GM19324 (cell line): ENCODE data around the gene KLHDC8B.

Source experiments
- ATAC-seq: cut with Tn5 transposase; IDR thresholded peaks from one replicate; pipeline ENCODE4 v1.9.1; 2021; ENCODE audit warnings: mild to moderate bottlenecking, moderate library complexity; ENCODE audit not compliant: unreplicated experiment, low FRiP score

The KLHDC8B gene

DNA sequence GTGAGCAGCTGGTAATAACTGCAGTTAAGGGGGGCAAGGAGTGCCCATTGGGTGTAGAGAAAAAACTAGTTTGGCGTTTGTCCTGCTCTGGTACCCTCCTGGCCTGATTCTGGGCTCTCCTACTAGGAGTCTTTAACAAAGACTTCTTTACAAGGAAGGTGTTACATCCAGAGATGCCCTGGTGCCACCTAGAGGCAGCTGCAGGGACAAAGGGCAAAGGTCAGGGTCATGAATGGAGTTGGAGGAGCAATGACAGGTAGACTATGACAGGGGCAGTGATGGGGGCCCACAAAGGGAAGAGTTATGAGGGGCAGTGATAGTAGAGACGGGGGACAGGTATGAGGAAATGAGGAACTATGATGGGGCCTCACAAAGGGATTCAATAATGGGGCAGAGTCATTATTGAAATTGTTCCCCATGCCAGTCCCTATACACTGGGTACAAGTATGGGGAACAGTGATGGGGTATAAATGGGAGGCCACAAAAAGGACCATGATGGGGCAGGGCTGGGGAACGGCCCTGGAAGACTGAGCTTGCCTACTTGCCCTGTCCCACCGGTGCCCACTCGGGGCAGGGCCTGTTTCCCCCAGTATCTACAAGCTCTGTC lies 13.2 kb upstream of the KLHDC8B start:
- ATAC-seq = no peak

DNA sequence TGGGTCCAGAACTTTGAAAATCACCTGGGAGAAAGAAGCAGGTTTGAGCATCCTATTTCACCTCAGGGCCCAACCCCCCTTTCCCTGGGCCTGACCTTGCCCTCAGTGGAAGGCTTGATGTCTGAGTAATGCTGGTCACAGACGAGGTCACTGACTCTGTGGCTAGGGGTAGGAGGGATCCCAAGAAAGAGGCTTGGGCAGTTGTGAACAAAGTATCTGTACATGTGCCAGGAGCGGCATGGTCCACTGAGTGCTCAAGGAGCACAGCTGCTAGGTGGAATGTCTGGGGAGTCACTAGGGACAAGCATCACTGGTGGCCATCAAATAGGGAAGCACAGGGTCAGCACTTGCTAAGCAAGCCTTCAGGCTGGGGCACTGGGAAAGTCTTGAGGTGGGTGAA lies 12.6 kb upstream of the KLHDC8B start:
- no peak for ATAC-seq

- no peak for ATAC-seq
Observed at GRCh38 chr3:49161197-49161596, 10.2 kb upstream of the KLHDC8B start.

GRCh38 chr3:49161808-49162530 lies 9.4 kb upstream of the KLHDC8B start:
- no peak for ATAC-seq

GRCh38 chr3:49162751-49163419 lies 8.5 kb upstream of the KLHDC8B start:
- ATAC-seq = no peak

- ATAC-seq = no peak
Observed at GRCh38 chr3:49163609-49164008, 7.8 kb upstream of the KLHDC8B start.

DNA sequence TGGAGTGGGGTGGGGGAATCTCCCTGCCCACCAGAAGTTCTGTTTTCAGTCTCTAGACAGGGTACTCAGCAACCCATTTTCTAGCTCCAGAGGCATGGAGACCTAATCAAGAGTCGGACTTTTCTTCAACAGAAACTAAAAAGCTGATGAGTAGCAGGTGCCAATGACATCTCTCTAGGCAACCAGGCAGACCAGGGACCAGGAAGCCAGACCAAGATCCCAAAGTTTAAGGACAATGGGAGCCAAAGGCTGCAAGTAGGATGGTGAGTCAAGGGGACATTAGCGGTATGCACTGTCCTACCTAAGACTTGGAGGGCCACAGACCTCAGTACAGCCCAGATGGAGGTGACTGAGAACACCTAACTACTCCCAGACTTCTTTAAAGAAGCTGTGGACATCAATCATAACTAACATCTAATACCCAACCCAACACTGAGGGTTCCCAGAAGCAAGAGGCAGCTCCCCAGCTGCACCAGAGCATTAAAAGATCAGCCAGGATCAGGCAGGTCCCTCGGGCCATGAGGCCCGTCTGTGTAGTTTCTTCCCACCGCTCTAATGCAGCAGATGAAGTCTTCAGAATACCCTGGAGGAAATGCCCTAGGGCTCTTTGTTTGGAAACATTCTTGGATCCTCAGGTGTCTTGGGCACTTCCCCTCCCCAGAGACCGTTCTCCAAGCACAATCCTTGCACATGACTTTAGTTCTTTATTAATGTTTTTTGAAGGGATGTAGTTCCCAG lies 6.2 kb upstream of the KLHDC8B start:
- ATAC-seq = no peak

GRCh38 chr3:49165771-49166751 lies 5.3 kb upstream of the KLHDC8B start, which contains the start of gene CCDC71:
Gene CCDC71 (minus strand): TSS chr3:49166331. CDS start chr3:49164208, 2,123 bp downstream.
- ATAC-seq = peak; percentile 57

DNA sequence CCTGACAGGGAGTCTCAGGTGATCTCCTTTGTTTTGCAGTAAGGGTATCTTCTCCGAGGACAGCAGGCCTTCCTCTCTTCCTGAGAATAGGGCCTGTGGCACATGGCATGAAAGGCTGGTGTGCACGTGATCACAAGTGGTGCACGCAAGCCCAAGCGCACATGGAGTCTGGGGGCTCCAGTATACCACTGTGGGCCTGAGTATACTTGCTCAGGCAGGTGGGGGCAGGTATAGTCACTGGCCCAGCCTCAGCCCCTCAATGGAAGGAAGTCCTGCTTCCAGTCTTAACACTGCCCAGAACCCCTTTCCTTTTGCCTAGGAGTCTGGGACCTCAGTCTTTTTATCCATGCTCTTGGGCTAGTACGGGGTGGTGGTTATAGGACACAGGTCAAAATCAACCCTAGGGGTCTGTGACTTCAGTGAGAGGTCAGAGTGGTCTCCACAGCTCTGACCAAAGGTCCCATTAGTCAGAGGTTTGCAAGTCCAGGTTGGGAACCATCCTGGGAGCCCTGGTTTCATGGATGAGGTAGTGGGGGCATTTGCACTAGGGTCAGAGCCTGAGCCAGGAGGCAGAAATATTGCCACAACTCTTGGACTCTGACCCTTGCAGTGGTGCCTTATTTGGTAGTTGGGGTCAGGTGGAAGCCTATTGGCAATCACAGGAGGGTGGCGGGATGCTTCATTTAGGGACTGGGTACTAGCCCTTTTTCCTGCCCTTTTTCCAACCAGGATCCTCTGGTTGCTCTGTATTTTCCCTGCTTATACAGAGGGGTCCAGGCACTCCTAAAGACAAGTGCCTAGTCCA lies 4.4 kb upstream of the KLHDC8B start:
- no peak for ATAC-seq

DNA sequence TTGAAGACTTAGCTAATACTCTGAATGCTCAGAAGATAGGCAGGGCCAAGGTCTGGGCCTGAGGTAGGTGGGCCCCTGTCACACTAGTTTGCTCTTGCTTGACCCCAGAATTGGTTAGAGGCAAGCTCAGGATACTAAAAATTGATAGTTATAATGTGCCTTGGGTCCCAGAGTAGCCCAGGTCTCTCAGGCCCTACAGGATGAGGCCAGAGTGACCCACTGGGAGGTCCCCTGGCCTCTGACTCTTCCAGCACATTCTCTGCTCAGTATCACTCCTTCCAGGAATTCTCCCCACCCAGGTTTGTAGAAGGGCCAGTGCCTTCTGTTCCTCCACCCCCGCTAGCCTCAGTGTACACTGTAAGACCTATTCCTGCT lies 667 bp upstream of the KLHDC8B start:
- no peak for ATAC-seq

GRCh38 chr3:49171775-49172500 lies 540 bp downstream of the KLHDC8B start:
- ATAC-seq = no peak

GRCh38 chr3:49172551-49173041 lies 1.2 kb downstream of the KLHDC8B start:
- no peak for ATAC-seq

- ATAC-seq = no peak
Observed at GRCh38 chr3:49173116-49173791, 1.9 kb downstream of the KLHDC8B start.

DNA sequence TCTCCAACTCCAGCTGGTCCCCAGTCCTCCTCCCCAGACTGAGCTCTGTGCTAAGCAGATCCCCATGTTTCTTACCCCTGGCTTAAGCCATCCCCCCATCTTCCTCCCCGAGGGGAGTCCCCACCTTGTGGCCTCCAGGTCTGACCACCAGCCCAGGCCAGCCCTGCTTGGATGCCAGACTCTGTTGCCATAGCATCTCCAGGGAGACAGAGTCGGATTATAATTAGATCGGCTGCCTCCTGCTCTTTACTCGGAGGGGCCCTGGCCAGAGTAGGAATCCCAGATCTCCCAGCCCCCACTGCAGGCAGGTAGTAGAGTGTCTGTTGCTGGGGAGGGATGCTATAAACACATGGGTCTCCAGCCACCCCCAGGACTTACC lies 2.4 kb downstream of the KLHDC8B start:
- ATAC-seq = no peak

GRCh38 chr3:49174397-49174985 lies 3.1 kb downstream of the KLHDC8B start:
- ATAC-seq = no peak

GRCh38 chr3:49175530-49175929 lies 4.1 kb downstream of the KLHDC8B start:
- ATAC-seq = no peak

GRCh38 chr3:49177073-49177472 lies 5.7 kb downstream of the KLHDC8B start:
- ATAC-seq = no peak
